K562 (cell line): ENCODE results near the gene OBSCN. TPM values are rescaled to one million over a fixed set of nuclear protein-coding genes. Genes with fewer than 3 reads are reported as not detected.
A peak's percentile ranks its signal among the peaks of the same experiment; 100 is the strongest.

ENCODE experiments used
- ELF2 ChIP-seq: fragments of 250-450 bp; sonication (Bioruptor Pico); IDR thresholded peaks from 2 replicates; pipeline ENCODE4 v1.5.0; 2021; ENCODE audit warnings: mild to moderate bottlenecking
- ETV6 ChIP-seq, 3 experiments: fragments of 150-350 bp in 1 of 3; sonication (generic) in 1 of 3; formaldehyde crosslinking in 1 of 3; IDR thresholded peaks; 2 replicates each; pipeline versions ENCODE4 v1.6.1 to v1.8.0; 2014 to 2022; ENCODE audit warnings: borderline replicate concordance in 2 of 3, low read depth in 2 of 3, antibody characterized with exemption in 1 of 3, low read length in 1 of 3, mild to moderate bottlenecking in 1 of 3, missing genetic modification reagents in 1 of 3
- HMGN3 ChIP-seq: IDR thresholded peaks from 2 replicates; pipeline ENCODE4 v1.6.1; 2011; ENCODE audit warnings: borderline replicate concordance, low read depth, mild to moderate bottlenecking, mixed read lengths, low read length; ENCODE audit not compliant: insufficient read length; ENCODE audit errors: extremely low read depth
- JUN ChIP-seq, 2 experiments: sonication (generic) in 1 of 2; formaldehyde crosslinking in 1 of 2; IDR thresholded peaks; 2 replicates each; pipeline versions ENCODE4 v1.6.1 to v1.8.0; 2012 to 2022; ENCODE audit warnings: borderline replicate concordance in 2 of 2, mild to moderate bottlenecking in 2 of 2, improper control_type of control experiment in 1 of 2, low read depth in 1 of 2, low read length in 1 of 2, missing genetic modification reagents in 1 of 2
- MAFG ChIP-seq: fragments of 450-650 bp; conservative IDR thresholded peaks from 2 replicates; pipeline ENCODE4 v1.6.1; 2016; ENCODE audit warnings: missing genetic modification characterization, missing compliant biosample characterization
- NCOR1 ChIP-seq: fragments of 450-650 bp; IDR thresholded peaks from 2 replicates; pipeline ENCODE4 v1.6.1; 2016; ENCODE audit warnings: mild to moderate bottlenecking, moderate library complexity
- POLR2G ChIP-seq: fragments of 200-400 bp; formaldehyde crosslinking; IDR thresholded peaks from 2 replicates; pipeline ENCODE4 v1.6.1; 2017; ENCODE audit warnings: low read depth, mild to moderate bottlenecking, antibody characterized with exemption, low read length, moderate library complexity
- SMAD3 ChIP-seq: fragments of 450-650 bp; formaldehyde crosslinking; conservative IDR thresholded peaks from 2 replicates; pipeline ENCODE4 v1.4.0; 2020; ENCODE audit warnings: mild to moderate bottlenecking
- TAF1 ChIP-seq: IDR thresholded peaks from 2 replicates; pipeline ENCODE4 v1.6.1; 2011; ENCODE audit warnings: mild to moderate bottlenecking, low read length, moderate library complexity; ENCODE audit not compliant: insufficient read depth, control insufficient read depth, severe bottlenecking; ENCODE audit errors: extremely low read depth
- TAF7 ChIP-seq: fragments of 450-650 bp; IDR thresholded peaks from 2 replicates; pipeline ENCODE4 v1.6.1; 2016; ENCODE audit warnings: missing genetic modification characterization, missing compliant biosample characterization
- TBP ChIP-seq: optimal IDR thresholded peaks from 2 replicates; pipeline ENCODE3; 2011; ENCODE audit warnings: low read depth, low read length, improper control_type of control experiment
- TCFL5 ChIP-seq: fragments of 250-450 bp; sonication (Bioruptor Pico); conservative IDR thresholded peaks from 2 replicates; pipeline ENCODE4 v1.6.1; 2021; ENCODE audit warnings: mild to moderate bottlenecking, moderate library complexity, matching md5 sums
- THAP12 ChIP-seq: fragments of 250-450 bp; sonication (Bioruptor Pico); IDR thresholded peaks from 2 replicates; pipeline ENCODE4 v1.9.0; 2021; ENCODE audit warnings: mild to moderate bottlenecking, inconsistent platforms
- TRIM24 ChIP-seq, 2 experiments: fragments of 450-650 bp; IDR thresholded peaks; 2 replicates each; pipeline ENCODE4 v1.6.1; 2016
- ZBTB34 ChIP-seq: fragments of 250-450 bp; sonication (Bioruptor Pico); IDR thresholded peaks from 2 replicates; pipeline ENCODE4 v1.8.0; 2021; ENCODE audit warnings: mild to moderate bottlenecking, moderate library complexity
- ZNF282 ChIP-seq: sonication (generic); formaldehyde crosslinking; IDR thresholded peaks from 2 replicates; pipeline ENCODE4 v1.8.1; 2023; ENCODE audit warnings: missing genetic modification reagents
- ZNF324 ChIP-seq: fragments of 250-450 bp; sonication (Bioruptor Pico); IDR thresholded peaks from 2 replicates; pipeline ENCODE4 v1.4.0; 2020; ENCODE audit warnings: mild to moderate bottlenecking
- ZNF395 ChIP-seq: fragments of 200-800 bp; sonication (Bioruptor generic); IDR thresholded peaks from 2 replicates; pipeline ENCODE4 v1.6.1; 2017; ENCODE audit warnings: missing genetic modification characterization, missing compliant biosample characterization
- ZNF586 ChIP-seq: fragments of 450-650 bp; formaldehyde crosslinking; conservative IDR thresholded peaks from 2 replicates; pipeline ENCODE4 v1.4.0; 2020; ENCODE audit warnings: mild to moderate bottlenecking, moderate library complexity
- polyA plus RNA-seq, 8 experiments: library from polyadenylated mRNA; depleted of rRNA in 4 of 8; stranded (reverse) in 5 of 8; unstranded in 3 of 8; fragments of >200 nt; fragmentation: Nextera tagmentation in 2 of 8; fragmentation: Illumina TruSeq in 1 of 8; extraction: Ambion mirVana in 2 of 8; extraction: Trizol in 1 of 8; gene quantifications; 2 replicates each; pipeline versions ENCODE4 v1.2.1 to v1.2.3, GENCODE V29; 2011 to 2014; ENCODE audit warnings: inconsistent platforms in 1 of 8, missing spikeins in 1 of 8
- total RNA-seq, 7 experiments: library from RNA; depleted of rRNA in 6 of 7; stranded (reverse); fragments of >200 nt in 6 of 7; fragmentation: Illumina TruSeq in 2 of 7; extraction: Trizol in 2 of 7; gene quantifications; 2 replicates each; pipeline versions ENCODE4 v1.2.1 to v1.2.3, GENCODE V29; 2011 to 2021; ENCODE audit warnings: low replicate concordance in 1 of 7
- TF ChIP-seq, protein P1 (sequence below): fragments of 250-450 bp; sonication (Bioruptor Pico); IDR thresholded peaks from 2 replicates; pipeline ENCODE4 v1.8.0; 2021; ENCODE audit warnings: borderline replicate concordance, mild to moderate bottlenecking, moderate library complexity; ENCODE audit not compliant: poor library complexity, severe bottlenecking

Gene OBSCN
- total and polyA plus RNA-seq, 9 of the 15 experiments (the other 6 are each of a cell fraction or from before 2014, with no cell fraction given) = 0.18 to 19.7 (median 3.6) TPM

- TF ChIP-seq, protein P1, sequence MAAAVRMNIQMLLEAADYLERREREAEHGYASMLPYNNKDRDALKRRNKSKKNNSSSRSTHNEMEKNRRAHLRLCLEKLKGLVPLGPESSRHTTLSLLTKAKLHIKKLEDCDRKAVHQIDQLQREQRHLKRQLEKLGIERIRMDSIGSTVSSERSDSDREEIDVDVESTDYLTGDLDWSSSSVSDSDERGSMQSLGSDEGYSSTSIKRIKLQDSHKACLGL = peak; percentile 58
- 0 out of 2 replicates have a peak, but pooled peaks have one; percentile 9 for TF ChIP-seq ZNF324 (CRISPR knock-in tag)
- TF ChIP-seq POLR2G = peak; percentile 99
- TF ChIP-seq ZNF395 (CRISPR knock-in tag) = peak; percentile 90; the same call in 1 of the 2 replicates
- peak; percentile 100 for TF ChIP-seq JUN (IDR thresholded peaks at IDR 0.05; ENCODE audit: borderline replicate concordance, low read depth, low read length)
- peak; percentile 95 for TF ChIP-seq JUN (CRISPR knock-in tag; IDR thresholded peaks at IDR 0.05; ENCODE audit: borderline replicate concordance)
- no peak for TF ChIP-seq TAF7 (tag)
- peak; percentile 77; the same call in 1 of the 2 replicates for TF ChIP-seq TCFL5 (CRISPR knock-in tag)
- TF ChIP-seq ZNF282 (CRISPR knock-in tag) = peak; percentile 93
- peak; percentile 24; the same call in 1 of the 2 replicates for TF ChIP-seq ZBTB34
- TF ChIP-seq SMAD3 (CRISPR knock-in tag) = no peak
- TF ChIP-seq TAF1 = peak; percentile 98
- TF ChIP-seq ELF2 (CRISPR knock-in tag) = peak; percentile 93
- peak; percentile 93 for TF ChIP-seq HMGN3
- TF ChIP-seq NCOR1 = peak; percentile 50
- TF ChIP-seq MAFG (tag) = no peak
- TF ChIP-seq TRIM24 (IDR thresholded peaks at IDR 0.05) = no peak
- TF ChIP-seq THAP12 = peak; percentile 97
- 0 out of 4 replicates have a peak, but pooled peaks of 1 of the 2 experiments have one; percentile 21 for TF ChIP-seq ETV6 (IDR thresholded peaks at IDR 0.05; ENCODE audit: borderline replicate concordance in 1 of 2, low read depth in 2 of 2, low read length in 1 of 2)
- peak; percentile 86; the same call in 1 of the 2 replicates for TF ChIP-seq ETV6 (CRISPR knock-in tag; IDR thresholded peaks at IDR 0.05; ENCODE audit: borderline replicate concordance)
- peak; percentile 96 for TF ChIP-seq TBP
- no peak for TF ChIP-seq ZNF586 (CRISPR knock-in tag)
These were observed 42.3 kb upstream of the OBSCN start, which contains the start of gene IBA57 (continued) for GRCh38 chr1:228165372-228166169.
